Measurements from ENCODE around the gene ZFC3H1.

Gene ZFC3H1

GRCh38 chr12:71652656-71653055 is 11.0 kb downstream of the ZFC3H1 start:
- ChIA-PET CTCF (interaction anchor here (1.0 kb wide), 1 partner anchor 10 kb away, joined by 3 read pairs; no protein-coding TSS in a partner anchor), POLR2A (no interaction called here)
- no peak for TF ChIP-seq CTCF (IDR thresholded peaks at IDR 0.05; ENCODE audit: control extremely low read depth, extremely low read depth, low read depth, missing control alignments)
- no peak for DNase-seq (ENCODE audit: extremely low spot score)

- DNase-seq (ENCODE audit: extremely low spot score): no peak
- POLR2A ChIA-PET: no interaction called here
- CTCF ChIA-PET: interaction anchor here (6.3 kb wide), 1 partner anchor 12 kb away, joined by 49 read pairs; no protein-coding TSS in a partner anchor
- TF ChIP-seq CTCF (IDR thresholded peaks at IDR 0.05; ENCODE audit: control extremely low read depth, extremely low read depth, low read depth, missing control alignments): no peak
Measured at GRCh38 chr12:71649401-71649800, 14.2 kb downstream of the ZFC3H1 start.

- ChIA-PET POLR2A (no interaction called here), CTCF (interaction anchor here (1.0 to 6.3 kb wide), 3 partner anchors 11 to 98 kb away, joined by 3 to 49 read pairs (median 4); no protein-coding TSS in a partner anchor)
- no peak for TF ChIP-seq CTCF (IDR thresholded peaks at IDR 0.05; ENCODE audit: control extremely low read depth, extremely low read depth, low read depth, missing control alignments)
- DNase-seq (ENCODE audit: extremely low spot score): no peak
Measured at GRCh38 chr12:71648537-71648936, 15.1 kb downstream of the ZFC3H1 start.

GRCh38 chr12:71646512-71646911 is 17.1 kb downstream of the ZFC3H1 start:
- ChIA-PET POLR2A (no interaction called here), CTCF (interaction anchor here (1.2 to 6.3 kb wide), 8 partner anchors 9 to 100 kb away, joined by 3 to 49 read pairs (median 10); partner anchors contain the start of genes THAP2 and ZFC3H1)
- no peak for TF ChIP-seq CTCF (IDR thresholded peaks at IDR 0.05; ENCODE audit: control extremely low read depth, extremely low read depth, low read depth, missing control alignments)
- DNase-seq (ENCODE audit: extremely low spot score): no peak

GRCh38 chr12:71645268-71645667 is 18.4 kb downstream of the ZFC3H1 start:
- POLR2A ChIA-PET: no interaction called here
- no peak for DNase-seq (ENCODE audit: extremely low spot score)
- TF ChIP-seq CTCF (IDR thresholded peaks at IDR 0.05; ENCODE audit: control extremely low read depth, extremely low read depth, low read depth, missing control alignments): no peak
- CTCF ChIA-PET: interaction anchor here (1.1 to 6.3 kb wide), 9 partner anchors 8 to 101 kb away, joined by 3 to 49 read pairs (median 9); partner anchors contain the start of genes THAP2, TMEM19 and ZFC3H1

- TF ChIP-seq CTCF (IDR thresholded peaks at IDR 0.05; ENCODE audit: control extremely low read depth, extremely low read depth, low read depth, missing control alignments): no peak
- CTCF ChIA-PET: interaction anchor here (0.9 to 2.7 kb wide), 5 partner anchors 9 to 250 kb away, joined by 3 to 12 read pairs (median 4); no protein-coding TSS in a partner anchor
- POLR2A ChIA-PET: interaction anchor here (1.0 kb wide), 1 partner anchor 21 kb away, joined by 5 read pairs; no protein-coding TSS in a partner anchor
- DNase-seq (ENCODE audit: extremely low spot score): no peak
Measured at GRCh38 chr12:71642264-71642663, 21.4 kb downstream of the ZFC3H1 start.
